GM12878 (cell line): ENCODE data around the gene EDARADD. TPM values are rescaled to one million over a fixed set of nuclear protein-coding genes. Genes with fewer than 3 reads are reported as not detected.

Experiments
- ATAC-seq: fragments of 200-7000 bp; cut with Tn5 transposase; 3 replicates; pipeline ENCODE4 v1.9.1; 2020; ENCODE audit warnings: mild to moderate bottlenecking, moderate library complexity
- BruUV-seq: library from RNA; stranded (reverse); fragments of 400-500 nt; replicated peaks from 2 replicates; lab custom pipeline; 2021; lab: Mats Ljungman, UMichigan
- CTCF ChIA-PET: fragments of 300-600 bp; sonication (Branson Sonifier 250); formaldehyde crosslinking; extraction: SDS; loops from one replicate; lab custom pipeline; 2021; ENCODE audit warnings: inconsistent platforms; lab: Yijun Ruan, JAX
- POLR2A ChIA-PET: fragments of 350-600 bp; formaldehyde crosslinking; extraction: SDS; loops from one replicate; lab custom pipeline; 2021; ENCODE audit warnings: inconsistent platforms; lab: Charles Lee
- RAD21 ChIA-PET: fragments of 300-600 bp; sonication (Branson Sonifier 250); formaldehyde crosslinking; loops from one replicate; lab custom pipeline; 2023; ENCODE audit warnings: antibody characterized with exemption; ENCODE audit not compliant: unreplicated experiment; lab: Charles Lee
- SMC1A ChIA-PET: fragments of 300-600 bp; sonication (Branson Sonifier 250); formaldehyde crosslinking; loops from one replicate; lab custom pipeline; 2023; ENCODE audit not compliant: unreplicated experiment, uncharacterized antibody; lab: Charles Lee
- DNase-seq: peaks from one replicate; pipeline ENCODE4 v3.0.0-alpha.2; 2011; ENCODE audit warnings: low read depth, low spot score
- FAIRE-seq: peaks from 3 replicates; lab custom pipeline; 2011; peaks lifted over from hg19 to GRCh38; lab: Jason Lieb, UNC
- H2AFZ ChIP-seq: 2 replicates; pipeline ENCODE4 v1.6.0; 2011; ENCODE audit warnings: low read depth, low read length, control low read depth; ENCODE audit not compliant: control insufficient read depth
- H3K27ac ChIP-seq: 2 replicates; pipeline ENCODE4 v1.5.1; 2011; ENCODE audit warnings: control low read depth; ENCODE audit not compliant: control insufficient read depth, insufficient read depth
- H3K27me3 ChIP-seq, 2 experiments: replicated peaks in 1 of 2; 2 replicates each; pipeline versions ENCODE4 v1.6.0 to v1.6.1; 2011; ENCODE audit warnings: low read length in 1 of 2; ENCODE audit not compliant: control insufficient read depth in 2 of 2, insufficient read depth in 2 of 2
- H3K36me3 ChIP-seq, 2 experiments: 2 replicates each; pipeline ENCODE4 v1.5.1; 2011; ENCODE audit warnings: low read length in 1 of 2; ENCODE audit not compliant: control insufficient read depth in 2 of 2, insufficient read depth in 2 of 2
- H3K4me1 ChIP-seq: 2 replicates; pipeline ENCODE4 v1.6.1; 2011; ENCODE audit warnings: mild to moderate bottlenecking, low read length, moderate library complexity, mixed read lengths; ENCODE audit not compliant: control insufficient read depth, insufficient read depth
- H3K4me2 ChIP-seq: 2 replicates; pipeline ENCODE4 v1.6.0; 2011; ENCODE audit warnings: control low read depth; ENCODE audit not compliant: control insufficient read depth, insufficient read depth
- H3K4me3 ChIP-seq: fragments of 200-600 bp; sonication (generic); 2 replicates; pipeline ENCODE4 v1.5.1; 2016
- H3K79me2 ChIP-seq: 2 replicates; pipeline ENCODE4 v1.6.0; 2011; ENCODE audit warnings: low read length; ENCODE audit not compliant: control insufficient read depth, insufficient read depth
- H3K9ac ChIP-seq: 2 replicates; pipeline ENCODE4 v1.8.0; 2011; ENCODE audit warnings: low read length, control low read depth, mixed read lengths; ENCODE audit not compliant: control insufficient read depth, insufficient read depth
- H3K9me3 ChIP-seq: replicated peaks from 3 replicates; pipeline ENCODE4 v1.5.1; 2011; ENCODE audit warnings: mild to moderate bottlenecking, low read length; ENCODE audit not compliant: control insufficient read depth, insufficient read depth
- H4K20me1 ChIP-seq: 2 replicates; pipeline ENCODE4 v1.6.0; 2011; ENCODE audit not compliant: control insufficient read depth, insufficient read depth
- CHD2 ChIP-seq: IDR thresholded peaks from 2 replicates; pipeline ENCODE4 v1.6.1; 2011; ENCODE audit warnings: low read depth, low read length, improper control_type of control experiment, borderline replicate concordance
- GATAD2B ChIP-seq: fragments of 450-650 bp; conservative IDR thresholded peaks from 2 replicates; pipeline ENCODE4 v1.6.1; 2017; ENCODE audit warnings: low read depth, mild to moderate bottlenecking, moderate library complexity
- HDGF ChIP-seq: fragments of 450-650 bp; IDR thresholded peaks from 2 replicates; pipeline ENCODE4 v1.6.1; 2016; ENCODE audit warnings: antibody characterized with exemption
- IKZF1 ChIP-seq: fragments of 450-650 bp; conservative IDR thresholded peaks from 2 replicates; pipeline ENCODE4 v1.6.1; 2017; ENCODE audit warnings: antibody characterized with exemption, mild to moderate bottlenecking
- IRF4 ChIP-seq: IDR thresholded peaks from 2 replicates; pipeline ENCODE4 v1.6.1; 2011; ENCODE audit warnings: low read depth, low read length
- KLF5 ChIP-seq: fragments of 450-650 bp; IDR thresholded peaks from 2 replicates; pipeline ENCODE4 v1.6.1; 2014; ENCODE audit warnings: mild to moderate bottlenecking; ENCODE audit not compliant: partially characterized antibody
- MEF2B ChIP-seq: fragments of 450-650 bp; IDR thresholded peaks from 2 replicates; pipeline ENCODE4 v1.6.1; 2018; ENCODE audit warnings: mild to moderate bottlenecking, moderate library complexity; ENCODE audit not compliant: partially characterized antibody, poor library complexity, severe bottlenecking
- SPI1 ChIP-seq: IDR thresholded peaks from 2 replicates; pipeline ENCODE4 v1.6.1; 2011; ENCODE audit warnings: low read depth, mild to moderate bottlenecking, low read length, moderate library complexity, borderline replicate concordance; ENCODE audit not compliant: insufficient read depth
- WGBS: methylation state at CpG from one replicate; pipeline ENCODE4 v1.1.6; 2016; ENCODE audit warnings: low lambda C conversion rate; ENCODE audit not compliant: insufficient replicate concordance, insufficient coverage; ENCODE audit errors: missing lambda C conversion rate; 5-methylcytosine and 5-hydroxymethylcytosine counted together
- in situ Hi-C: fragments of 300-500 bp; cut with MboI; formaldehyde crosslinking; loops from 9 replicates; pipeline ENCODE4 v1.14.3; 2018; ENCODE audit warnings: mixed read lengths
- intact Hi-C: fragments of 100-400 bp; cut with micrococcal nuclease; formaldehyde crosslinking; loops from one replicate; pipeline ENCODE4 v1.14.2; 2022; ENCODE audit not compliant: unreplicated experiment
- polyA plus RNA-seq, 11 experiments: library from polyadenylated mRNA; depleted of rRNA in 4 of 11; unstranded in 6 of 11; stranded (reverse) in 5 of 11; fragments of >200 nt; fragmentation: Nextera tagmentation in 4 of 11; fragmentation: Illumina TruSeq in 1 of 11; extraction: Ambion mirVana in 4 of 11; extraction: Trizol in 1 of 11; gene quantifications; 1 replicate in 1 of 11; 2 replicates in 10 of 11; pipeline versions ENCODE4 v1.2.1 to v1.2.3, GENCODE V29; 2011 to 2016; ENCODE audit warnings: inconsistent platforms in 2 of 11, missing spikeins in 2 of 11, low read depth in 1 of 11
- total RNA-seq, 4 experiments: library from RNA; depleted of rRNA in 3 of 4; stranded (reverse); fragments of >200 nt in 3 of 4; fragmentation: Illumina TruSeq in 1 of 4; extraction: Trizol in 1 of 4; gene quantifications; 2 replicates each; pipeline versions ENCODE4 v1.2.1 to v1.2.3, GENCODE V29; 2013 to 2021
- TF ChIP-seq, protein P1 (sequence below): fragments of 450-650 bp; formaldehyde crosslinking; IDR thresholded peaks from 2 replicates; pipeline ENCODE4 v1.5.0; 2022; ENCODE audit warnings: mild to moderate bottlenecking, missing genetic modification characterization
- TF ChIP-seq, protein P2 (sequence below): fragments of 450-650 bp; IDR thresholded peaks from 2 replicates; pipeline ENCODE4 v1.6.1; 2017; ENCODE audit warnings: antibody characterized with exemption, mild to moderate bottlenecking, moderate library complexity

Gene EDARADD
- total and polyA plus RNA-seq, 10 of the 15 experiments (the other 5 are each of a cell fraction or from before 2014, with no cell fraction given) = 0.58 to 6.1 (median 4.7) TPM

DNA sequence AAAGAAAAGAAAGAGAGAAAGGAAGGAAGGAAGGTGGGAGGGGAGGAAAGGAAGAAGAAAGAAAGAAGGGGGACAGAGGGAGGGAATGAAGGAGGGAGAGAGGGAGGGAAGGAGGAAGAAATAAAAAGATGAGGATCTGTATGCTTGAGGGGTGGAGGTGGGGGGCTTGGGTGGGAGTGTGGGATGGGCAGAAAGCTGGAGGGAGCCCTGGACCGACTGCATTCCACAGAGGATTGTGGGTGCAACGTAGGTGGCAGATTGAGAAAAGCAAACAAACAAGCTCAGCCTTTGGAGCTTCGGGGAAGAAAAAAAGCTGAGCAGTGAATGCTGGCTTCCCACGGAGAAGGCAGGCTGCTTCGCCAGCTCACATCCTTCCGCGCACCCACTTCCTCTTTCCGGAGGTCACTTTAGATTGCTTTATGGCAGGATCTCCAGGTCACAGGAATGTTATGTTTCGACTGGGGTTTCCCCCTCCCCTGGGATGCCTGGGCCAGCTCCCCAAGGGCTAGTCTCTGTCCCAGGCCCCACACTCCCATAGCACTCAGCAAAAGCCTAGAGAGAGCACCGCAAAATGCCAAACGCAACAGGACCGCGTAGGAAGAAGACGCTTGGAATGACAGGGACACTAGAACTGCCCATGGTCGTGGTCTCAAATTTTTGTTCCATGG is 109.0 kb downstream of the EDARADD start:
- no TSS peak for BruUV-seq
- RAD21 ChIA-PET = interaction anchor here (1.1 kb wide), 1 partner anchor 395 kb away, joined by 3 read pairs; no protein-coding TSS in a partner anchor
- TF ChIP-seq, protein P1, sequence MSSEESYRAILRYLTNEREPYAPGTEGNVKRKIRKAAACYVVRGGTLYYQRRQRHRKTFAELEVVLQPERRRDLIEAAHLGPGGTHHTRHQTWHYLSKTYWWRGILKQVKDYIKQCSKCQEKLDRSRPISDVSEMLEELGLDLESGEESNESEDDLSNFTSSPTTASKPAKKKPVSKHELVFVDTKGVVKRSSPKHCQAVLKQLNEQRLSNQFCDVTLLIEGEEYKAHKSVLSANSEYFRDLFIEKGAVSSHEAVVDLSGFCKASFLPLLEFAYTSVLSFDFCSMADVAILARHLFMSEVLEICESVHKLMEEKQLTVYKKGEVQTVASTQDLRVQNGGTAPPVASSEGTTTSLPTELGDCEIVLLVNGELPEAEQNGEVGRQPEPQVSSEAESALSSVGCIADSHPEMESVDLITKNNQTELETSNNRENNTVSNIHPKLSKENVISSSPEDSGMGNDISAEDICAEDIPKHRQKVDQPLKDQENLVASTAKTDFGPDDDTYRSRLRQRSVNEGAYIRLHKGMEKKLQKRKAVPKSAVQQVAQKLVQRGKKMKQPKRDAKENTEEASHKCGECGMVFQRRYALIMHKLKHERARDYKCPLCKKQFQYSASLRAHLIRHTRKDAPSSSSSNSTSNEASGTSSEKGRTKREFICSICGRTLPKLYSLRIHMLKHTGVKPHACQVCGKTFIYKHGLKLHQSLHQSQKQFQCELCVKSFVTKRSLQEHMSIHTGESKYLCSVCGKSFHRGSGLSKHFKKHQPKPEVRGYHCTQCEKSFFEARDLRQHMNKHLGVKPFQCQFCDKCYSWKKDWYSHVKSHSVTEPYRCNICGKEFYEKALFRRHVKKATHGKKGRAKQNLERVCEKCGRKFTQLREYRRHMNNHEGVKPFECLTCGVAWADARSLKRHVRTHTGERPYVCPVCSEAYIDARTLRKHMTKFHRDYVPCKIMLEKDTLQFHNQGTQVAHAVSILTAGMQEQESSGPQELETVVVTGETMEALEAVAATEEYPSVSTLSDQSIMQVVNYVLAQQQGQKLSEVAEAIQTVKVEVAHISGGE (CRISPR knock-in tag) = no peak
- TF ChIP-seq HDGF (no peak), SPI1 (peak; percentile 93), IKZF1 (peak; percentile 53), KLF5 (no peak), CHD2 (no peak), GATAD2B (0 out of 2 replicates have a peak, but pooled peaks have one; percentile 32), MEF2B (peak; percentile 64), IRF4 (no peak)
- TF ChIP-seq, protein P2, sequence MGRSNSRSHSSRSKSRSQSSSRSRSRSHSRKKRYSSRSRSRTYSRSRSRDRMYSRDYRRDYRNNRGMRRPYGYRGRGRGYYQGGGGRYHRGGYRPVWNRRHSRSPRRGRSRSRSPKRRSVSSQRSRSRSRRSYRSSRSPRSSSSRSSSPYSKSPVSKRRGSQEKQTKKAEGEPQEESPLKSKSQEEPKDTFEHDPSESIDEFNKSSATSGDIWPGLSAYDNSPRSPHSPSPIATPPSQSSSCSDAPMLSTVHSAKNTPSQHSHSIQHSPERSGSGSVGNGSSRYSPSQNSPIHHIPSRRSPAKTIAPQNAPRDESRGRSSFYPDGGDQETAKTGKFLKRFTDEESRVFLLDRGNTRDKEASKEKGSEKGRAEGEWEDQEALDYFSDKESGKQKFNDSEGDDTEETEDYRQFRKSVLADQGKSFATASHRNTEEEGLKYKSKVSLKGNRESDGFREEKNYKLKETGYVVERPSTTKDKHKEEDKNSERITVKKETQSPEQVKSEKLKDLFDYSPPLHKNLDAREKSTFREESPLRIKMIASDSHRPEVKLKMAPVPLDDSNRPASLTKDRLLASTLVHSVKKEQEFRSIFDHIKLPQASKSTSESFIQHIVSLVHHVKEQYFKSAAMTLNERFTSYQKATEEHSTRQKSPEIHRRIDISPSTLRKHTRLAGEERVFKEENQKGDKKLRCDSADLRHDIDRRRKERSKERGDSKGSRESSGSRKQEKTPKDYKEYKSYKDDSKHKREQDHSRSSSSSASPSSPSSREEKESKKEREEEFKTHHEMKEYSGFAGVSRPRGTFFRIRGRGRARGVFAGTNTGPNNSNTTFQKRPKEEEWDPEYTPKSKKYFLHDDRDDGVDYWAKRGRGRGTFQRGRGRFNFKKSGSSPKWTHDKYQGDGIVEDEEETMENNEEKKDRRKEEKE = no peak
- TF ChIP-seq, all 136 proteins: peak for 4

More for the DNA sequence above, 109.0 kb downstream of the EDARADD start:
- FAIRE-seq (no peak), DNase-seq (no peak), ATAC-seq (peak; percentile 40)
- Histone ChIP-seq H3K27me3 (peaks cover 0 to 2% of the 10 kb centered on the region in 2 experiments; a peak in 2 of 4 replicates), H3K9me3 (no peaks in the 10 kb centered on the region), H3K4me1 (no peaks in the 10 kb centered on the region; the same call in 1 of the 2 replicates), H4K20me1 (no peaks in the 10 kb centered on the region), H2AFZ (no peak overlapping the region), H3K79me2 (no peaks in the 10 kb centered on the region), H3K27ac (no peak overlapping the region), H3K4me2 (0 out of 2 replicates have a peak overlapping the region, but pooled peaks have one; percentile 17), H3K36me3 (no peaks in the 10 kb centered on the region), H3K4me3 (no peak overlapping the region), H3K9ac (no peak overlapping the region)
- intact Hi-C loops = no loop called here
- 21% methylated on average over 15 of the region's 15 CpGs for WGBS
- ChIA-PET SMC1A (interaction anchor here (0.7 to 1.2 kb wide), 3 partner anchors 11 to 78 kb away, joined by 4 to 5 read pairs (median 4); no protein-coding TSS in a partner anchor), POLR2A (interaction anchor here (0.7 kb wide), 1 partner anchor 346 kb away, joined by 6 read pairs; no protein-coding TSS in a partner anchor), CTCF (interaction anchor here (0.9 to 1.6 kb wide), 4 partner anchors 12 to 399 kb away, joined by 3 to 10 read pairs (median 4); no protein-coding TSS in a partner anchor)
- in situ Hi-C loops = no loop called here
